NOMO-1 treated with dmso at 0.1 percent for 144 hours (cell line): Measurements from ENCODE around the gene SLC35D2.
A peak's percentile ranks its signal among the peaks of the same experiment; 100 is the strongest.

Experiments
- DNase-seq: peaks from one replicate; lab custom pipeline; 2025; ENCODE audit not compliant: unreplicated experiment; lab: John Stamatoyannopoulos, UW

Gene SLC35D2

GRCh38 chr9:96383165-96383942, at the start of gene SLC35D2:
SLC35D2 (minus strand) TSS chr9:96383711; CDS start chr9:96383634, 77 bp downstream.
- DNase-seq, result no peak

- no peak for DNase-seq
Observed at GRCh38 chr9:96430377-96430776, 46.9 kb upstream of the SLC35D2 start.

- no peak for DNase-seq
Observed at GRCh38 chr9:96429732-96430131, 46.2 kb upstream of the SLC35D2 start.

- no peak for DNase-seq
Observed at GRCh38 chr9:96425500-96426169, 42.1 kb upstream of the SLC35D2 start.

- DNase-seq, result no peak
Observed at GRCh38 chr9:96423985-96424336, 40.5 kb upstream of the SLC35D2 start.

GRCh38 chr9:96423322-96423984, 39.9 kb upstream of the SLC35D2 start:
- DNase-seq, result no peak

- DNase-seq, result peak; percentile 3
Observed at GRCh38 chr9:96420468-96421219, 37.1 kb upstream of the SLC35D2 start.

GRCh38 chr9:96419691-96419969, 36.1 kb upstream of the SLC35D2 start:
- no peak for DNase-seq

- DNase-seq, result peak; percentile 79
Observed at GRCh38 chr9:96418920-96419690, 35.6 kb upstream of the SLC35D2 start.

GRCh38 chr9:96418083-96418919, 34.8 kb upstream of the SLC35D2 start, which contains the start of gene ZNF367:
ZNF367 (minus strand) TSS chr9:96418370; CDS start chr9:96418032, 338 bp downstream.
- DNase-seq, result peak; percentile 98

GRCh38 chr9:96417661-96418082, 34.2 kb upstream of the SLC35D2 start:
- DNase-seq, result no peak

GRCh38 chr9:96417051-96417586, 33.6 kb upstream of the SLC35D2 start:
- DNase-seq, result peak; percentile 62

- peak; percentile 41 for DNase-seq
Observed at GRCh38 chr9:96413302-96414221, 30.1 kb upstream of the SLC35D2 start.

- no peak for DNase-seq
Observed at GRCh38 chr9:96412174-96412913, 28.8 kb upstream of the SLC35D2 start.

- DNase-seq, result no peak
Observed at GRCh38 chr9:96411129-96411838, 27.8 kb upstream of the SLC35D2 start.

GRCh38 chr9:96408409-96409280, 25.1 kb upstream of the SLC35D2 start:
- DNase-seq, result no peak
